H1 (cell line): ENCODE measurements around the gene SRSF3. TPM values are rescaled to one million over a fixed set of nuclear protein-coding genes. Genes with fewer than 3 reads are reported as not detected.

Source experiments
- JUND ChIP-seq: IDR thresholded peaks from 2 replicates; pipeline ENCODE4 v1.6.1; 2011; ENCODE audit warnings: mild to moderate bottlenecking, improper control_type of control experiment, low read length
- TCF12 ChIP-seq: IDR thresholded peaks from 2 replicates; pipeline ENCODE4 v1.6.1; 2011; ENCODE audit warnings: low read depth, mild to moderate bottlenecking, low read length
- polyA plus RNA-seq, 7 experiments: library from polyadenylated mRNA; depleted of rRNA in 3 of 7; stranded (reverse) in 5 of 7; unstranded in 2 of 7; fragments of >200 nt in 5 of 7; fragments of 200-250 nt in 2 of 7; gene quantifications; 1 replicate in 5 of 7; 2 replicates in 1 of 7; 4 replicates in 1 of 7; pipeline versions ENCODE4 v1.2.1 to v1.2.3, GENCODE V29; 2011 to 2013; ENCODE audit warnings: missing spikeins in 2 of 7, mixed read lengths in 2 of 7
- total RNA-seq: library from RNA; stranded (reverse); fragmentation: NEBNext Ultra II Directional; extraction: Animal tissue kit (Norgen Biotek cat#: 25700); gene quantifications from 2 replicates; pipeline ENCODE4 v1.2.1, GENCODE V29; 2021
- TF ChIP-seq, protein P1 (sequence below): IDR thresholded peaks from 2 replicates; pipeline ENCODE4 v1.6.1; 2011; ENCODE audit warnings: low read length, improper control_type of control experiment
- TF ChIP-seq, protein P2 (sequence below): IDR thresholded peaks from 2 replicates; pipeline ENCODE4 v1.6.1; 2012; ENCODE audit warnings: inconsistent platforms

The SRSF3 gene
- total and polyA plus RNA-seq, 2 of the 8 experiments (the other 6 are each of a cell fraction or from before 2014, with no cell fraction given), result 471 to 689 TPM

DNA sequence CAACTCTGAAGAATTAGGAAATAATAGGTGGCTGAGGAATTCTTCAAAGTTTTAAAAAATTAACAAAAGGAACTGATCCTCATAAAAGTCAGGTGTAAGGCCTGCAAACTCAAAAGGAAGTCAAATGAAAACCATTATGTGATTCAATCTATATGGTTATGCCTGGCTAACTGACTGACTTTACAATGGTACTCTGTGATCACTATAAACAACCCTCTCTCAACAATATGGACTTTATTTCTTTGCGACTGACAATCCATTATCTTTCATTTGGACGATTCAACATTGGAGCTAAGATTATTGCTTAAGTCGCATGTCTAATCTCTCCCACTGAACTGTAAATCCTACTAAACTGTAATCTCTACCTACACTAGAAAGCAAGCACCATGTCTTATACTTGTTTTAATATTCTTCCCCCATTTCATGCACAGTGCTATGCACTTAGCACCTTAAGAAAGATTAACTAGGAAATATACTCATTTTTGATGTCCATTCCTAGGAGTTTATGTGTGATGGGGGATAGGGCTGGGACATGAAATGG, 48.3 kb upstream of the SRSF3 start (continued):
- TF ChIP-seq, protein P1, sequence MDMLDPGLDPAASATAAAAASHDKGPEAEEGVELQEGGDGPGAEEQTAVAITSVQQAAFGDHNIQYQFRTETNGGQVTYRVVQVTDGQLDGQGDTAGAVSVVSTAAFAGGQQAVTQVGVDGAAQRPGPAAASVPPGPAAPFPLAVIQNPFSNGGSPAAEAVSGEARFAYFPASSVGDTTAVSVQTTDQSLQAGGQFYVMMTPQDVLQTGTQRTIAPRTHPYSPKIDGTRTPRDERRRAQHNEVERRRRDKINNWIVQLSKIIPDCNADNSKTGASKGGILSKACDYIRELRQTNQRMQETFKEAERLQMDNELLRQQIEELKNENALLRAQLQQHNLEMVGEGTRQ, result no peak
- TF ChIP-seq TCF12 (no peak), JUND (no peak)
- TF ChIP-seq, protein P2, sequence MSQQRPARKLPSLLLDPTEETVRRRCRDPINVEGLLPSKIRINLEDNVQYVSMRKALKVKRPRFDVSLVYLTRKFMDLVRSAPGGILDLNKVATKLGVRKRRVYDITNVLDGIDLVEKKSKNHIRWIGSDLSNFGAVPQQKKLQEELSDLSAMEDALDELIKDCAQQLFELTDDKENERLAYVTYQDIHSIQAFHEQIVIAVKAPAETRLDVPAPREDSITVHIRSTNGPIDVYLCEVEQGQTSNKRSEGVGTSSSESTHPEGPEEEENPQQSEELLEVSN, result no peak
